Panc1 (cell line): ENCODE measurements around the gene NELL2. TPM values are rescaled to one million over a fixed set of nuclear protein-coding genes. Genes with fewer than 3 reads are reported as not detected.

Experiments used
- ATAC-seq: fragments of 200-7000 bp; cut with Tn5 transposase; 2 replicates; pipeline ENCODE4 v1.9.1; 2020; ENCODE audit warnings: mild to moderate bottlenecking, moderate library complexity
- BruUV-seq: library from RNA; stranded (reverse); fragments of 400-500 nt; replicated peaks from 2 replicates; lab custom pipeline; 2021; lab: Mats Ljungman, UMichigan
- CTCF ChIA-PET: fragments of 300-600 bp; sonication (Branson Sonifier 250); formaldehyde crosslinking; loops from one replicate; lab custom pipeline; 2022; ENCODE audit warnings: antibody characterized with exemption; lab: Charles Lee
- POLR2A ChIA-PET: fragments of 300-600 bp; sonication (Branson Sonifier 250); formaldehyde crosslinking; loops from one replicate; lab custom pipeline; 2022; ENCODE audit warnings: antibody characterized with exemption; lab: Charles Lee
- DNase-seq: peaks from one replicate; pipeline ENCODE4 v3.0.0-alpha.2; 2010; ENCODE audit warnings: low read depth, low spot score
- H3K27ac ChIP-seq: 2 replicates; pipeline ENCODE4 v1.5.1; 2011; ENCODE audit warnings: mild to moderate bottlenecking, low read length, inconsistent platforms
- H3K27me3 ChIP-seq: fragments of 200-500 bp; sonication (Bioruptor generic); 2 replicates; pipeline ENCODE4 v1.6.0; 2014; ENCODE audit warnings: low read length, inconsistent platforms; ENCODE audit not compliant: control insufficient read depth, insufficient read depth
- H3K36me3 ChIP-seq: fragments of 200-500 bp; sonication (Bioruptor generic); 2 replicates; pipeline ENCODE4 v1.5.1; 2014; ENCODE audit warnings: inconsistent platforms, mild to moderate bottlenecking, low read length, moderate library complexity; ENCODE audit not compliant: control insufficient read depth, insufficient read depth
- H3K4me1 ChIP-seq: 2 replicates; pipeline ENCODE4 v1.5.1; 2011; ENCODE audit warnings: inconsistent platforms, mild to moderate bottlenecking, low read length, moderate library complexity; ENCODE audit not compliant: control insufficient read depth, insufficient read depth
- H3K4me3 ChIP-seq, 2 experiments: 2 replicates each; pipeline ENCODE4 v1.5.1; 2011 to 2012; ENCODE audit warnings: low read depth in 2 of 2, low read length in 2 of 2, mild to moderate bottlenecking in 2 of 2, inconsistent platforms in 1 of 2, moderate library complexity in 1 of 2
- H3K9me3 ChIP-seq: fragments of 200-500 bp; sonication (Bioruptor generic); 2 replicates; pipeline ENCODE4 v1.5.1; 2014; ENCODE audit warnings: low read depth, mild to moderate bottlenecking, inconsistent platforms, low read length, moderate library complexity; ENCODE audit not compliant: control insufficient read depth, insufficient read depth
- CTCF ChIP-seq: fragments of 450-650 bp; IDR thresholded peaks from 2 replicates; pipeline ENCODE4 v1.5.1; 2017; ENCODE audit warnings: mild to moderate bottlenecking
- POLR2AphosphoS5 ChIP-seq: IDR thresholded peaks from 2 replicates; pipeline ENCODE4 v1.6.1; 2012; ENCODE audit warnings: mild to moderate bottlenecking, low read depth, low read length, moderate library complexity
- REST ChIP-seq, 2 experiments: IDR thresholded peaks; 2 replicates each; pipeline ENCODE4 v1.6.1; 2011 to 2012; ENCODE audit warnings: low read depth in 2 of 2, control low read depth in 1 of 2, low read length in 1 of 2, mild to moderate bottlenecking in 1 of 2, moderate library complexity in 1 of 2; ENCODE audit not compliant: insufficient read depth in 1 of 2
- SIN3A ChIP-seq: IDR thresholded peaks from 2 replicates; pipeline ENCODE4 v1.6.1; 2012; ENCODE audit warnings: low read depth, mild to moderate bottlenecking, low read length, moderate library complexity, borderline replicate concordance; ENCODE audit not compliant: insufficient read depth
- TCF7L2 ChIP-seq: IDR thresholded peaks from 2 replicates; pipeline ENCODE4 v1.6.1; 2011; ENCODE audit warnings: mild to moderate bottlenecking, low read depth, low read length, inconsistent platforms
- in situ Hi-C: cut with HindIII; loops from 2 replicates; pipeline ENCODE4 v1.10.0; 2016; ENCODE audit warnings: low sequenced_read_pairs, low pct_unique_long_range_greater_than_20kb
- intact Hi-C: fragments of 100-400 bp; cut with micrococcal nuclease; formaldehyde crosslinking; loops from one replicate; pipeline ENCODE4 v1.10.0; 2022; ENCODE audit not compliant: unreplicated experiment
- total RNA-seq: library from RNA; stranded (reverse); gene quantifications from one replicate; pipeline ENCODE4 v1.2.1, GENCODE V29; 2021; ENCODE audit not compliant: unreplicated experiment

Gene NELL2
- total RNA-seq, 1 experiment from 2014 or later, result 0.28 TPM

GRCh38 chr12:44459569-44459968, 416.5 kb downstream of the NELL2 start:
- ATAC-seq, result no peak
- POLR2A ChIA-PET, result no interaction called here

More at GRCh38 chr12:44459569-44459968, 416.5 kb downstream of the NELL2 start:
- no peak overlapping the region for H3K4me3 ChIP-seq
- TF ChIP-seq TCF7L2 (no peak), POLR2AphosphoS5 (no peak), CTCF (no peak), SIN3A (no peak), REST (IDR thresholded peaks at IDR 0.05; ENCODE audit: insufficient read depth in 1 of 2, low read depth in 2 of 2, low read length in 1 of 2) (no peak)
- intact Hi-C loops (no loop called here), in situ Hi-C loops (no loop called here)
- H3K36me3 ChIP-seq, result no peaks in the 10 kb centered on the region
- DNase-seq, result no peak
- CTCF ChIA-PET, result no interaction called here
- BruUV-seq, result no TSS peak
- H3K27ac ChIP-seq, result no peak overlapping the region
- no peaks in the 10 kb centered on the region for H3K4me1 ChIP-seq
- H3K27me3 ChIP-seq, result no peaks in the 10 kb centered on the region
- no peaks in the 10 kb centered on the region; the same call in 1 of the 2 replicates for H3K9me3 ChIP-seq

Other genes with a start within 250 kb of the NELL2 start
- not detected for gene DBX2, start 174.8 kb upstream of the NELL2 start, total RNA-seq